ENCODE data around the gene DDI1. TPM values are rescaled to one million over a fixed set of nuclear protein-coding genes. Genes with fewer than 3 reads are reported as not detected.

DDI1 gene
- total RNA-seq = not detected in 2 replicates

GRCh38 chr11:104036588-104036987 lies at the start of gene DDI1:
Gene DDI1 (plus strand): TSS chr11:104036640. CDS start chr11:104036823, 183 bp downstream.

Other genes starting within 250 kb of the DDI1 start
- gene PDGFD, start 127.5 kb downstream of the DDI1 start, total RNA-seq = 2.0 and 2.3 TPM in 2 replicates

All from articular chondrocyte of knee joint (primary cell).